ENCODE results near the gene RFPL2. TPM values are rescaled to one million over a fixed set of nuclear protein-coding genes. Genes with fewer than 3 reads are reported as not detected.
"Not testable (repeated sequence)": the region's sequence is repeated elsewhere in the genome, so short reads cannot be mapped to it uniquely, and the experiment has no call there.

The RFPL2 gene
- total RNA-seq, 1 experiment from 2014 or later = not detected

- DNase-seq (ENCODE audit: low read depth) = no peak
These were observed 40.6 kb downstream of the RFPL2 start for GRCh38 chr22:32164075-32164860.

- not testable (repeated sequence) for DNase-seq (ENCODE audit: low read depth)
These were observed 44.5 kb downstream of the RFPL2 start for GRCh38 chr22:32160411-32160810.

GRCh38 chr22:32158712-32159533 is 46.0 kb downstream of the RFPL2 start, which contains the start of gene C22orf42:
Gene C22orf42, minus strand, starts transcription at chr22:32159303. Its CDS starts 88 bp downstream, at chr22:32159215.
- no peak for DNase-seq (ENCODE audit: low read depth)

- not testable (repeated sequence) for DNase-seq (ENCODE audit: low read depth)
These were observed 47.2 kb downstream of the RFPL2 start for GRCh38 chr22:32157632-32158031.

- not testable (repeated sequence) for DNase-seq (ENCODE audit: low read depth)
These were observed 50.1 kb downstream of the RFPL2 start for GRCh38 chr22:32154727-32155126.

GRCh38 chr22:32151641-32152040 is 53.2 kb downstream of the RFPL2 start:
- not testable (repeated sequence) for DNase-seq (ENCODE audit: low read depth)

- DNase-seq (ENCODE audit: low read depth) = not testable (repeated sequence)
These were observed 54.2 kb downstream of the RFPL2 start for GRCh38 chr22:32150647-32151046.

GRCh38 chr22:32148372-32148771 is 56.5 kb downstream of the RFPL2 start:
- DNase-seq (ENCODE audit: low read depth) = not testable (repeated sequence)

GRCh38 chr22:32147128-32147527 is 57.7 kb downstream of the RFPL2 start:
- DNase-seq (ENCODE audit: low read depth) = not testable (repeated sequence)

GRCh38 chr22:32144496-32145274 is 60.2 kb downstream of the RFPL2 start:
- no peak for DNase-seq (ENCODE audit: low read depth)

- DNase-seq (ENCODE audit: low read depth) = no peak
These were observed 62.3 kb downstream of the RFPL2 start for GRCh38 chr22:32142600-32142999.

- not testable (repeated sequence) for DNase-seq (ENCODE audit: low read depth)
These were observed 64.2 kb downstream of the RFPL2 start for GRCh38 chr22:32140688-32141087.

Other genes starting within 250 kb of the RFPL2 start
- gene SLC5A1, start 161.8 kb downstream of the RFPL2 start, total RNA-seq (2014; rRNA removed; shearing (Covaris generic)) = not detected in 2 replicates
- not detected in 2 replicates for gene C22orf42, start 45.8 kb downstream of the RFPL2 start, total RNA-seq (2014; rRNA removed; shearing (Covaris generic))
- gene SLC5A4, start 50.3 kb upstream of the RFPL2 start, total RNA-seq (2014; rRNA removed; shearing (Covaris generic)) = not detected in 2 replicates
- gene RFPL3, start 152.8 kb upstream of the RFPL2 start, total RNA-seq (2014; rRNA removed; shearing (Covaris generic)) = not detected in 2 replicates
- gene RTCB, start 207.2 kb upstream of the RFPL2 start, total RNA-seq (2014; rRNA removed; shearing (Covaris generic)) = 228 and 258 TPM in 2 replicates